ENCODE results near the gene SPAG16. TPM values are rescaled to one million over a fixed set of nuclear protein-coding genes. Genes with fewer than 3 reads are reported as not detected.

SPAG16 gene
- total RNA-seq, 1 experiment from 2014 or later: 16.0 TPM

DNA sequence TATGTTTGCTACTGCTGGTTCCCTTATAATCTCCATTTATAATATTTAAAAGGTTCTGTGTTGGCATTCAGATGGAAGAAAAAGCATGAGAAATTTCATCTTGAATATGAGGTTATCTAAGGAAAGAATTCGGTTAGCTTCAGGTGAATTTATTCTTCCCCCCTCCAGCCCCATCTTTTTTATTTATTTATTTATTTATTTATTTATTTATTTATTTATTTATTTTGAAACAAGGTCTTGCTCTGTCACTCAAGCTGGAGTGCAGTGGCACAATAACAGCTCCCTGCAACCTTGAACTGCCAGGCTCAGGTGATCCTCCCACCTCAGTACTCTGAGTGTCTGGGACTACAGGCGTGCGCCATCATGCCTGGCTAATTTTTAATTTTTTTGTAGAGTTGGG, 1031.1 kb downstream of the SPAG16 start (continued):
- TF ChIP-seq IRF1 (CRISPR knock-in tag; IDR thresholded peaks at IDR 0.05): no peak

- TF ChIP-seq ZNF263 (CRISPR knock-in tag; IDR thresholded peaks at IDR 0.05; ENCODE audit: low read depth) (no peak), TEAD4 (CRISPR knock-in tag; IDR thresholded peaks at IDR 0.05) (no peak), FOXK1 (CRISPR knock-in tag; IDR thresholded peaks at IDR 0.05) (no peak), CDX4 (CRISPR knock-in tag; IDR thresholded peaks at IDR 0.05; ENCODE audit: borderline replicate concordance) (no peak), ZNF138 (CRISPR knock-in tag; conservative IDR thresholded peaks at IDR 0.05) (no peak), ZNF425 (CRISPR knock-in tag; conservative IDR thresholded peaks at IDR 0.05) (no peak), ZBTB43 (CRISPR knock-in tag; IDR thresholded peaks at IDR 0.05) (no peak), ATF6 (CRISPR knock-in tag; IDR thresholded peaks at IDR 0.05) (no peak), NFYB (CRISPR knock-in tag; conservative IDR thresholded peaks at IDR 0.05; ENCODE audit: low read depth) (no peak), ZNF121 (CRISPR knock-in tag; IDR thresholded peaks at IDR 0.05) (no peak), E2F4 (CRISPR knock-in tag; IDR thresholded peaks at IDR 0.05; ENCODE audit: borderline replicate concordance, low read depth) (no peak), ESRRA (CRISPR knock-in tag; IDR thresholded peaks at IDR 0.05; ENCODE audit: borderline replicate concordance) (no peak), NR3C1 (CRISPR knock-in tag; conservative IDR thresholded peaks at IDR 0.05; ENCODE audit: low read depth) (no peak), ZNF416 (CRISPR knock-in tag; IDR thresholded peaks at IDR 0.05) (no peak), MXD4 (CRISPR knock-in tag; IDR thresholded peaks at IDR 0.05; ENCODE audit: borderline replicate concordance) (no peak), ZNF232 (CRISPR knock-in tag; IDR thresholded peaks at IDR 0.05) (no peak), TEAD1 (CRISPR knock-in tag; IDR thresholded peaks at IDR 0.05) (no peak)
- Mint-ChIP-seq H3K27me3 (ENCODE audit: low read depth) (no peaks in the 10 kb centered on the region), H3K36me3 (no peaks in the 10 kb centered on the region), H3K4me1 (no peaks in the 10 kb centered on the region), H3K4me3 (no peak overlapping the region), H3K27ac (no peak overlapping the region), H3K9me3 (peaks cover 3% of the 10 kb centered on the region)
- POLR2A ChIA-PET: no interaction called here
- DNase-seq (ENCODE audit: low spot score) (no peak), ATAC-seq (no peak)
- CTCF ChIA-PET: interaction anchor here (1.4 kb wide), 1 partner anchor 11 kb away, joined by 7 read pairs; no protein-coding TSS in a partner anchor
Measured at GRCh38 chr2:214320211-214320610, 1035.9 kb downstream of the SPAG16 start.
